IPS DF 6.9 (cell line): Measurements from ENCODE around the gene PLA2G2F.

Experiments
- DNase-seq: peaks from one replicate; pipeline ENCODE4 v3.0.0-alpha.2; 2013; ENCODE audit warnings: low read depth, low spot score
- H3K27ac ChIP-seq: one replicate; pipeline ENCODE4 v1.5.1; 2013; ENCODE audit warnings: low read length, control low read depth
- H3K27me3 ChIP-seq: 2 replicates; pipeline ENCODE4 v1.6.1; 2013; ENCODE audit warnings: mild to moderate bottlenecking, low read length; ENCODE audit not compliant: control insufficient read depth, insufficient read depth
- H3K36me3 ChIP-seq: 2 replicates; pipeline ENCODE4 v1.6.1; 2013; ENCODE audit warnings: low read length; ENCODE audit not compliant: control insufficient read depth, insufficient read depth
- H3K4me1 ChIP-seq: 2 replicates; pipeline ENCODE4 v1.6.1; 2013; ENCODE audit warnings: low read length; ENCODE audit not compliant: control insufficient read depth, insufficient read depth
- H3K4me3 ChIP-seq: 2 replicates; pipeline ENCODE4 v1.5.1; 2013; ENCODE audit warnings: mild to moderate bottlenecking, low read length
- H3K9me3 ChIP-seq: 2 replicates; pipeline ENCODE4 v1.6.1; 2013; ENCODE audit warnings: low read length, inconsistent platforms; ENCODE audit not compliant: control insufficient read depth, insufficient read depth
- WGBS: extraction: QIAGEN DNeasy Blood & Tissue Kit; methylation state at CpG from one replicate; pipeline ENCODE4 v1.1.7; 2013; ENCODE audit warnings: mixed read lengths, missing lambda C conversion rate; ENCODE audit not compliant: insufficient read length, insufficient coverage; 5-methylcytosine and 5-hydroxymethylcytosine counted together

The PLA2G2F gene

GRCh38 chr1:20152599-20152930, 13.4 kb downstream of the PLA2G2F start:
- no CpG with 5 or more reads among the region's 7 CpGs for WGBS
- no peak for DNase-seq
- peaks cover 7% of the 10 kb centered on the region for H3K4me1 ChIP-seq
- no peak overlapping the region for H3K27ac ChIP-seq
- no peaks in the 10 kb centered on the region for H3K9me3 ChIP-seq
- H3K36me3 ChIP-seq: no peaks in the 10 kb centered on the region
- no peaks in the 10 kb centered on the region for H3K27me3 ChIP-seq
- H3K4me3 ChIP-seq: no peak overlapping the region

DNA sequence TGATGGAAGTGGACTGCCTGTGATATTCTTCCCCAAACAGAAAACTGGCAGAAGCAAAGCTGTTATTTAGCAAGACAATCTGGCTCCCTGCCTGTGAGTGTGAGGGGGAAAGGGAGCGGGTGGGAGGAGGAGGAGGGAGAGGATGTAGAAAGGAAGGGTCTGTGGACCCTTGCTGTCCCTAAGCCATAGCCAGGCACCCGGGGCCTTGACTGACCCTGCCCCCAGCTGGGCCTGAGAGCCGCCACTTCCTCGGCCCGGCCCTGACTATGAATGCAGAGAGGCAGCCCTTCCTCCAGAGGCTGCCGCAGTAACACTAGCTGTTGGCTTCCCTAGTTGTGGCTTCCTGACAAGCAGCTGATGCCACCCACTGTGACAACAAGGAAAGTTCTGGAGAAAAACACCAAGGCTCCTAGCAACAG, 13.9 kb downstream of the PLA2G2F start:
- peaks cover 7% of the 10 kb centered on the region for H3K4me1 ChIP-seq
- H3K36me3 ChIP-seq: no peaks in the 10 kb centered on the region
- H3K4me3 ChIP-seq: no peak overlapping the region
- no peak overlapping the region for H3K27ac ChIP-seq
- DNase-seq: no peak
- H3K9me3 ChIP-seq: no peaks in the 10 kb centered on the region
- no CpG with 5 or more reads among the region's 6 CpGs for WGBS
- H3K27me3 ChIP-seq: no peaks in the 10 kb centered on the region

DNA sequence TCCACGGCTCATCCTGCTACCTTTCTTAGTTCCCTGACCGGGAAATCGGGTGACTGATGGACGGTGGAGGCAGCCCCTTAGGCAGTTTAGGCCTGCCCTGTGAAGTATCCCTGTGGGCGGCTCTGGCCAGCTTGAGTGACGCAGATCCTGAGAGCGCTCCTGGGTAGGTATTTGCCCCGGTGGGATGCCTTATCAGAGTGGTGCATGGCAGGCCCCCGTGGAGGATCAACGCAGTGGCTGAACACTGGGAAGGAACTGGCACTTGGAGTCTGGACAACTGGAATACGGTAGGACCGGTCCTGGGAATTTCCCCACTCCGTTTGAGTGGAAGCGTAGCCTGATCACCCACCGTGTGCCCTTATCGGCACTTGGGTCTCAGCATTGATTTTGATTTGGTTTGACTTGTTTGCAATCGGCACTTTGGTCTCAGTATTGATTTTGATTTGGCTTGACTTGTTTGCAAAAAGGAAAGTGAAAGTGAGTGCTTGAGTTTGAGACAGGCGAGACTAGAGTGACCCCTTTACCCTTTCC, 15.2 kb downstream of the PLA2G2F start:
- Histone ChIP-seq H3K27me3 (no peaks in the 10 kb centered on the region), H3K27ac (no peak overlapping the region), H3K9me3 (no peaks in the 10 kb centered on the region), H3K4me1 (peaks cover 7% of the 10 kb centered on the region), H3K4me3 (no peak overlapping the region), H3K36me3 (no peaks in the 10 kb centered on the region)
- DNase-seq: no peak
- WGBS: no CpG with 5 or more reads among the region's 18 CpGs

GRCh38 chr1:20158358-20159070, 19.4 kb downstream of the PLA2G2F start:
- Histone ChIP-seq H3K27me3 (no peaks in the 10 kb centered on the region), H3K36me3 (no peaks in the 10 kb centered on the region), H3K9me3 (0 out of 2 replicates have a peak, but pooled peaks cover 2% of the 10 kb centered on the region), H3K27ac (no peak overlapping the region), H3K4me1 (no peaks in the 10 kb centered on the region), H3K4me3 (no peak overlapping the region)
- WGBS: no CpG with 5 or more reads among the region's 7 CpGs
- no peak for DNase-seq

DNA sequence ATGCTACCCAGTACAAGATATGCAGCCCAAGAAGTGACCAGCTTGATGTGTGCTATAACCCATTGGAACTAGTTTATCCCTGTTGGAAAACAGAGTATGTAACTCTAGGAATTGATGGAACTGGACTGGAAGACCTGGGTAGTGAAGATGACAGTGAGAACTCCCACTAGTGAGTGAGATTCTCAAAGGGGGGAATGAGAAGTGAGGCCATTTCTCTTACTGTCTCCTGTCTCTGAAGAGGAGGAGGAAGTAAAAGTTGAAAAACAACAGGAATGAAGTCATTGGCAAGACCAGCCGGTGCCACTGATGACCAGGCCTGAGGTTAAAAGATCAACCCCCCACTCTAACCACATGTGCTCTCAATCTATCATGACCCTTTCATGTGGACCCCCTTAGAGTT, 20.9 kb downstream of the PLA2G2F start:
- WGBS: no CpG with 5 or more reads among the region's 1 CpG
- Histone ChIP-seq H3K27me3 (no peaks in the 10 kb centered on the region), H3K4me1 (no peaks in the 10 kb centered on the region), H3K9me3 (0 out of 2 replicates have a peak, but pooled peaks cover 2% of the 10 kb centered on the region), H3K4me3 (no peak overlapping the region), H3K27ac (no peak overlapping the region), H3K36me3 (no peaks in the 10 kb centered on the region)
- no peak for DNase-seq

DNA sequence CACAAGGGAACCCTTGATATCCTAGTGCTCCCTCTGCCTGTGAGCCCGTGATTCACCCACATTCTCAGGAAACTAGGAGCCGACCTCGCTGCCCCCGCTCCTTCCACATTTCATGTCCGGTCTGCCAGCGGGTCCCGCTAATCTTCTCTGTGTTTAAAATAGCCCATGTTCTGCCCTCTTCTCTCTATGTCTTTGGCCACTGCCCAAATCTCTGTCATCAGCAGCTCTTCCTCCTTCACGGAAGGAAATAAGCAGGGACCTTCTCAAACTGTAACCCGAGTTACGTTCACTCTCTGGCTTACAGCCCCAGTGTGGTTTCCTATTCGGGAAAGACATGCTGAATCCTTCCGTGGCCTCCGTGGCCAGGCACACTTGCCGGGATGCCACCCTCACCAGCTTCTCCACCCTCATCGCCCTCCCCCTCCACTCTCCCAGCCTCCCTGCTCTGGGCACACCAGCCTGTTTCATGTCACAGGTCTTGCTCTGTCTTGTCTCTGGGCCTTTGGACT, 25.6 kb downstream of the PLA2G2F start:
- WGBS: no CpG with 5 or more reads among the region's 15 CpGs
- Histone ChIP-seq H3K4me1 (0 out of 2 replicates have a peak, but pooled peaks cover 1% of the 10 kb centered on the region), H3K9me3 (0 out of 2 replicates have a peak, but pooled peaks cover 2% of the 10 kb centered on the region), H3K4me3 (no peak overlapping the region), H3K27me3 (no peaks in the 10 kb centered on the region), H3K36me3 (no peaks in the 10 kb centered on the region), H3K27ac (no peak overlapping the region)
- DNase-seq: no peak

GRCh38 chr1:20165522-20165951, 26.4 kb downstream of the PLA2G2F start:
- no peaks in the 10 kb centered on the region for H3K36me3 ChIP-seq
- 0 out of 2 replicates have a peak, but pooled peaks cover 1% of the 10 kb centered on the region for H3K4me1 ChIP-seq
- H3K27ac ChIP-seq: no peak overlapping the region
- no CpG with 5 or more reads among the region's 16 CpGs for WGBS
- H3K4me3 ChIP-seq: no peak overlapping the region
- H3K9me3 ChIP-seq: 0 out of 2 replicates have a peak, but pooled peaks cover 2% of the 10 kb centered on the region
- no peaks in the 10 kb centered on the region for H3K27me3 ChIP-seq
- no peak for DNase-seq

- no peaks in the 10 kb centered on the region for H3K36me3 ChIP-seq
- 0 out of 2 replicates have a peak, but pooled peaks cover 1% of the 10 kb centered on the region for H3K4me1 ChIP-seq
- H3K27ac ChIP-seq: no peak overlapping the region
- no peaks in the 10 kb centered on the region for H3K27me3 ChIP-seq
- WGBS: no CpG with 5 or more reads among the region's 17 CpGs
- DNase-seq: no peak
- no peak overlapping the region for H3K4me3 ChIP-seq
- no peaks in the 10 kb centered on the region for H3K9me3 ChIP-seq
Observed at GRCh38 chr1:20166051-20166450, 26.9 kb downstream of the PLA2G2F start.

- no peak for DNase-seq
- no peaks in the 10 kb centered on the region for H3K27me3 ChIP-seq
- no peak overlapping the region for H3K4me3 ChIP-seq
- H3K36me3 ChIP-seq: no peaks in the 10 kb centered on the region
- H3K4me1 ChIP-seq: 0 out of 2 replicates have a peak, but pooled peaks cover 1% of the 10 kb centered on the region
- H3K9me3 ChIP-seq: no peaks in the 10 kb centered on the region
- no CpG with 5 or more reads among the region's 8 CpGs for WGBS
- H3K27ac ChIP-seq: no peak overlapping the region
Observed at GRCh38 chr1:20167126-20167525, 28.0 kb downstream of the PLA2G2F start.

- Histone ChIP-seq H3K9me3 (no peaks in the 10 kb centered on the region), H3K36me3 (no peaks in the 10 kb centered on the region), H3K27ac (no peak overlapping the region), H3K4me1 (0 out of 2 replicates have a peak, but pooled peaks cover 1% of the 10 kb centered on the region), H3K4me3 (no peak overlapping the region), H3K27me3 (no peaks in the 10 kb centered on the region)
- WGBS: no CpG with 5 or more reads among the region's 9 CpGs
- DNase-seq: no peak
Observed at GRCh38 chr1:20168564-20169491, 29.7 kb downstream of the PLA2G2F start.
